T follicular helper cell (primary cell): ENCODE measurements around the gene SLC16A7.
"Not testable (repeated sequence)": the region's sequence is repeated elsewhere in the genome, so short reads cannot be mapped to it uniquely, and the experiment has no call there.

Experiments used
- DNase-seq: peaks from one replicate; pipeline ENCODE4 v3.0.0-alpha.2; 2020; ENCODE audit warnings: low read depth

SLC16A7 gene

DNA sequence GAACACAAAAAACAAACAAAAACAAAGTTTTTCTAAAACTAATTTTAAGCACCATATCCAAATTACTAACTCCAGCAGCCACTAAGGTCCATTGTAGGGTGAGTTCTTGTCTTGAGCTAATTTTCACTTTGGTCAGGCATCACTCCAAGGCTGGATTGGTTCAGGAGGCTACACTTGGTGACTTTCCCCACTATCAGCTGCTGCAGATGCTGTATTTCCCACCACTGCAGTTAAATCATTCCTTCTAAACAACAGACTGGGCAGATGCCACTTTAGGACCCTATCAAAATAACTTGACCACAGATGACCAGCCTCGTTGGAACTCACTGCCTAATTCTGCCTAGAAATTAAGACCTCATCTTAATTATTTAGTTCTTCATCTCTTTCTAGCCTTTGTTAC, 140.5 kb downstream of the SLC16A7 start:
- DNase-seq: no peak

DNA sequence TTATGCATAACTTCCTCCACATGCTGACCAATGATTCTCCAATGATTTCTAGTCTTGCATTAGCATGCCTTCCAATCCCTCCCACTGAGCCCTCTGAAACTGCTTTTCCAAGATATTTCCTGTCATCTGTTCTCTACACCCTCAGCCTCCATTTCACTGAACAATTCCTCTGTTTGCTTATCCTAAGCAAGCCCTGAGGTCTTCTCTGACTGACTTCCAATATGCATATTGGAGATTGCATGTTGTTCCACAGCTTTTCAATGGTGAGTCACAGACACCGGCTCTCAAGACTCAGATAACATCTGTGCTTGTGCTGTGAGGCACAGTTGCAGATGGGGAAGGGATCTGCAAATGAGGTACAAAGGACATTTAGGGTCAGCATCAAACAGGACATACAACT, 141.0 kb downstream of the SLC16A7 start:
- no peak for DNase-seq

DNA sequence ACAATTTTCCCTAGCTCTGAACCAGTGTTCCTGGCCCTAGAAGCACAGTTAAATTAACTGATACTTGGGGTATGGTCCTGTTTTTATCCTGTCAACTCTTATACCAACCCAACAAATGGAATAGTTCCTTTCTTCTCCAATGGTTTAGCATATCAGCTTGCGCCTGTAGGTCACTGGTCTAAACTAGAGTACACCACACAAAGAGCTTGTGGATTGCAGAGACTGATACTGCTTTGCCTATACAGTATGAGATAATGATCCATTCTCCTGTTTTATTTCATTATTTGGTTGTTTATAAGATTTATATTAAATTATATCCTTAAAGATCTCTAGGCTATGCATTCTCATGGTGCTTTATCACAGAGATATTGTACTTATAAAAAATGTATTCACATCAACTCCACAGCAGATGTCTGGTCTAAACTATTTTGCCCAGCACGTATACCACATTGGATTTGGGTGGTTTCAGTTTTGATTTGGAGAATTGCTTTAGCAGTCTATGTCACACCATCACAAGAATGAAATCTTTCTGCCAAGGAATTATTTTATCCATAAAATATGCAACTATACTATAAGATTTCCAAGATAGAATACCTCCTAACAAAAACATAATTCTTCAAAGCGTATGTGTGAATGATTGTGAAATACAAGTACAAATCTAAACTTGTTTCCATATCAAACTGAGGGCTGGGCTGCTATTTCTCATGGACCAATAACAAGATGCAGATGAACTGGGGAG, 142.1 kb downstream of the SLC16A7 start:
- DNase-seq: no peak

DNA sequence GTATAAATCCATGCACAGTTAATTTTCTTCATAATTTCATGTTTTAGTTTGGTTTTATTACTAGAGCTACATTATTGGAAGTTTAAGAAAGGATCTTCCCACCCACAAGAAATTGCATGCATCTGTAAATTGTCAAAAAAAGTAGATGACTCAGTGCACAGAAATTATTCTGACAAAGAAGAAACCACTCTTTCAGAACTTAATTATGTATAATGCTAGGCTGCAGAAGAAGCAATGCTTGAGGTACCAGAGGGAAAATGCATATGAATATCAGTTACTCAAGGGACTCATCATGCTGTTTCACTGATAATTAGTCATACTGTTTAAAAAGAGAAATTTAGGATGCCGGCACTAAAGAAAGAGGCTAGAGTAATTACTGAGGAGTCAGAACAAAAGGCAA, 147.0 kb downstream of the SLC16A7 start:
- DNase-seq: no peak

DNA sequence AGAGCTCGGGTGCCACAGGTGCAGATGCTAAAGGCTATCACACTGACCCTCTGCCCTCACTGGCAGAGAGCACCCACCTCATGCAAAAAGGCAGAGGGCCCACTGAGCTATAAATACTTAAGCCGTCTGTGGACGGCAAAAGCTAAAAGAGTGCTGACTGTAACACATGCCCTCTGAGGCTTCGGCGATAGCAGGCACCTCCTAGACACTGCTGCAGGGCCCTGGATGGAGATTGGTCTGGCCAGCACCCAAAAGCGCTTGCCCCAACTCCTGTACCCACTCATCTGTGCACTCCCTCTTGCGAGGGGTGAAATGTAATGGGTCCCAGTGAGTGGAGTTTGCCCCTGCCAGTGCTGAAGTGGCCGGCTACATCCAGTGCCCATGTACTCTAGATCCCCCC, 148.7 kb downstream of the SLC16A7 start:
- no peak for DNase-seq

DNA sequence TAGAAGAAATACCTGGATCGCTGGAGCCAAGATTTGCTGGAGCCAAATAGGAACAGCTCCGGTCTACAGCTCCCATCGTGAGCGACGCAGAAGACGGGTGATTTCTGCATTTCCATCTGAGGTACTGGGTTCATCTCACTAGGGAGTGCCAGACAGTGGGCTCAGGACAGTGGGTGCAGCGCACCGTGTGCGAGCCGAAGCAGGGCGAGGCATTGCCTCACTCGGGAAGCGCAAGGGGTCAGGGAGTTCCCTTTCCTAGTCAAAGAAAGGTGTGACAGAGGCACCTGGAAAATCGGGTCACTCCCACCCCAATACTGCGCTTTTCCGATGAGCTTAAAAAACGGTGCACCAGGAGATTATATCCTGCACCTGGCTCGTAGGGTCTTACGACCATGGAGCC, 155.3 kb downstream of the SLC16A7 start:
- DNase-seq: not testable (repeated sequence)

DNA sequence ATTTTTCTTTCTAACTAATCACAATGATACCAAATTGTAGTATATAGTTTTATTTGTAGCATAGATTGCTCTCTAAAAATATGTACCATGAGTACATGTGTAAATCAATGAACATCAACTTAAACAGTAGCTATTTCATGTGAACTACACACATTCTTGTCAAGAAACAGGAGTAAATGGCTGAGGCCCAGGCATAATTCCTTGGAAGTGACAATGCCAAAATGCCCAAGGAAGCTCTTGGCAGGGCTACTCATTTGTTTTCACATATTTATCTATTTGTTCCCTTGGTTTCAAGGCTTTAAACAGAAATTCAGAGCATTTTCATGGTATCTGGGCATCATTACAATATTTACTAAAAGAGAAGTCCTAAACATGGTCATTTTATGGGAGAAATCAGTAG, 165.7 kb downstream of the SLC16A7 start:
- no peak for DNase-seq

DNA sequence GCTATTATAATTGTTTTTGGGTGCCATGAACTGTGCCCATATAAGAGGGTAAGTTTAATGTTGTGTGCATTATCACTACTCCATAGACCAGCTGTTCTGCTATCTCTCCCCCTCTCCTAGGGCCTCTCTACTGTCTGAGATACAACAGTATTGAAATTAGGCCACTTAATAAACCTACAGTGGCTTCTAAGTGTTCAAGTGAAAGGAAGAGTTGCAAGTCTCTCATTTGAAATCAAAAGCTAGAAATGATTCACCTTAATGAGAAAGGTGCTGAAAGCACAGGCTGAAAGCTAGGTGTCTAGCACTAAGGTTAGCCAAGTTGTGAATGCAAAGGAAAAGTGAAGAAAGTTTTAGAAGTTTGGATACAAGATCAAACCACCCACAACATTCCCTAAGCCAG, 168.0 kb downstream of the SLC16A7 start:
- no peak for DNase-seq

DNA sequence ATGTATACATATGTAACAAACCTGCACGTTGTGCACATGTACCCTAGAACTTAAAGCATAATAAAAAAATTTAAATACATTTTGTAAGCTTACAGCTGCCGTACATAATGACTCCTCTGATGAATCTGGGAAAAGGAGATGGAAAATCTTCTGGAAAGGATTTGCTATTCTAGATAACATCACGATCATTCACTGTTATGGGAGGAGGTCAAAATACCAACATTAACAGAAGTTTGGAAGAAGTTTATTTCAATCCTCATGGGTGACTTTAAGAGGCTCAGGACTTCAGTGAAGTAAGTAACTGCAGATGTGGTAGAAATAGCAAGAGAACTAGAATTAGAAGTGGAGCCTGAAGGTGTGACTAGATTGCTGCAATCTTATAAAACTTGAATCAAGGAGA, 172.2 kb downstream of the SLC16A7 start:
- no peak for DNase-seq

DNA sequence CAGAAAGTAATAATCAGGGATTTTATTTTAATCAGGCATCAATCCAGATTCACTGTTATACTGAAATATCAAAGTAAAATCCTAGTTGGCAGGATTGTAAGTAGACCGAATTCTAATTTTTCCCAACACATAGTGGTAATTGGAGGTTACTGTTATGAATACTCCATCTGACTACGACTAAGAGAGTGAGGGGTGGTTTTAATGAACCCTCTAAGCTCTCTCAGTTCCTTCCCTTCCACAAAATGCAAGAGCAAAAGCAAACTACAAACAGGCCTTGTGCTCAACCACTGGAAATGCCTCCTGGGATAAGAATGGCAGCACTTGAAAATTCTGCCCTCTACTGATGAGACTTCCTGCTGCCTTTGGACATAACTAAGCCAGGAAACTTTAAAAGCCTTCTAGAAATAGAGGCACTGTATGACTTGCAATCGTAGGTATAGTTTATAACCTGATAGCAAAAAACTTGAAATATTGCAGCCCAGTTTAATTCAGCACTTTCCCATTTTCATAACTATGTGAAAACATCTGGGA, 184.8 kb downstream of the SLC16A7 start:
- DNase-seq: no peak

DNA sequence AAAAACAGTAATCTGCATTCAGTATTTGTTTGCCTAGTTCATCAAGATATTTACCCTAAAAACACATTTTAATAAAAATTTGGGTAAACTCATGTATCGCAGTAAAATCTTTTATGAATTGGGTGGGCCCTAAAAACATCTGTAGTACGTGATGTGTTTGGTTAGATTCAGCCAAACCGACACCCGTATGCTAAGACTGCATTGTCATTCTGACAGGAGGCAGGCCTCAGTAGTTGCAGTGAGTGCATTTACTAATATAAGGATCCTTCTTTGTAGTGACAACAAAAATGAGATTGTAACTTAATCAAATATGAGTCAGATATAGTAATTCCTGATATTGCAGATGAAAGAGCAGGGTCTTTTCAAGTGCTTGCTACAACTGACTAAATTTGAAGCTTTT, 191.8 kb downstream of the SLC16A7 start:
- DNase-seq: no peak

DNA sequence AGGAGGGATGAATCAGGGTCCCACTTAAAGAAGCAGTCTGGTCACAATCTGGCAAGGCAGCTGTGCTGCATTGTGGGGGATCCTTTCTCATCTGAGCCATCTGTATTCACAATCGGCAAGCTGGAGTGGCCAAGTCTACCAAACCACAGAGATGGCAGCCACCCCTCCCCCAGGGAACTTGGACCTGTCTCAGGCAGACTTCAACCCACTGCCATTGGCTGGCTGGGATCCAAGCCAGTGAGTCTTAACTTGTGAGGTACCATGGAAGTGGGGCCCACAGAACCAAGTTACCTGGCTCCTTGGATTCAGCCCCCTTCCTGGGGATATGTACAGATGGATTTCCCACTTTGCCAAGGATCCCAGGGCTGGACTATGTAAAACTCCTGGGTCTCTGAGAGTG, 196.8 kb downstream of the SLC16A7 start:
- DNase-seq: no peak

DNA sequence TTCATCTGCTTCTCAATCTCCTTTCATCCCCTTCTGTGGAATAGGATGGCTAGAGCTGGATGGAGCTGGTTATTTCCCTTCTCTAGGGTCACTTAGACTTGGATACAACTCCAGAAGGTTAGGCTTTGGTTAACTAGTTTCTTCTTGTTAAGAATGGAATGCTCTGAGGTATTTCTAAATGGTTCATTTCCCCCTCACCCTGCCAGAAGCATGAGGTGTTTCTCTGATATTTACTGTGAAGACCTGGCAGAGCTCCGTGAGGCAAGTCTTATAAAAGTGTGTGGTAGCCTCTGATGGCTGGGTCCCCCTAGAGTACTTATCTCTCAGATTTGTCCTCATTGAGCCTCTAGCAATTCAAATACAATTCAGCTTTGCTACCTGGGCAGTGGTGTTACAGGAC, 207.9 kb downstream of the SLC16A7 start:
- no peak for DNase-seq

DNA sequence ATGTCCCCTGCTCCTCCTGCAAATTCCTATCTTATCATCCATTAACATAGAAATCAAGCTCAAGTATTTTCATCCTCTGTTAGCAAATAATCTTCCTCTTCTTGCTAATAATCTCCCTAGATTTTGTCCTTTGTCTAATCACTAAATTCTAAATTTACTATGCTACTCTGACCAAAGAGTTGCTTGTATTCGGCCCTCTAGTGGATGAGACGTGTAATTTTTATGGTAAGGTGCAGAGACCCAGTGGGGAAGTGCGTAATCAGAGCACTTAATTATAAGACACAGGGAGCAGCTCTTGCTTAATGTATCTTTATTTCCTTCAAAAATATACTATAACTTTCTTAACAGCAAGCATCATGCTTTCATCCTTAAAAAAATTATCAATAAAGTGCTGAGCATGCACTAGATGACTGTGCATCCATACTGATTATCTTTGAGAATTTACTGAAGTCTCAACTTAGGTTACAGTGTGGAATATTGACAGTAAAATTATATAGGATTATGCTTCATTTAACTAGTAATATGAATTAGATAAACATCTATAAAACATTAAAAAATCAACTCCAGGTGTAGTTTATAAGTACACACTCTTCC, 212.6 kb downstream of the SLC16A7 start:
- DNase-seq: no peak

DNA sequence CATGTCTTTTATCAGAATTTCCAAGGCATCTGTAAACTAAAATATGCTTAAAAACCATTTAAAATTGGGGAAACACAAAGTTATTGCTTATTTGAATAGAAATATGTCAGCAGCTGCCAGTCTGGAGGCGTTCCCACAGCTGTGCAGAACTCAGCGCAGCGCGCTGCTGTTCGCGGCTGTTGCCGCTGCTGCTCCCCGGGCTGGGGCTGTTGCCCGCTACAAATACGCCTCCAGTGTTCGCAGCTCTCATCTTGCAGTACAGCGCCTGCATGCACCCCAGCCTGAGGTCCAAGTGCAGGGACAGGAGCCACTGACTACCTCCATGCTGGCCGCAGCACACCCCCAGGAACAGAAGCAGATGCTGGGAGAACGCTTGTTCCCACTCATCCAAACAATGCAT, 216.2 kb downstream of the SLC16A7 start:
- DNase-seq: no peak

DNA sequence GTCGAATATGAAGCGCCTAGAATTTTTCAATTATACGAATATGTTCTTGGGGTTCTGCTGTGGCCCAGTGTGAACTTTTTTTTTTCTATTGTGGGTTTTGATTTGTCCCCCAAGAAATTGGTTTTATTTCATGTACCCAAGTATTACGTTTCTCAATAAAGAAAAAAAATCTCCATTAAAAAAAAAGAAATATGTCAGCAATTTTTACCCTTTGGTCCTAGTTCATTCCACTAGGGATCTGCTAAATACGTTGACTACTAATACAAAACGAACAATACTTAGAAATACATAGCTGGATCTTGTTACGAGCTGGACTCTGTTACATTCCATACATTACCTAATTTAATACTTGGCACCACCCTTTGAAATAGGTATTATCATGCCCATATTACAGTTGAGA, 216.9 kb downstream of the SLC16A7 start:
- DNase-seq: no peak

DNA sequence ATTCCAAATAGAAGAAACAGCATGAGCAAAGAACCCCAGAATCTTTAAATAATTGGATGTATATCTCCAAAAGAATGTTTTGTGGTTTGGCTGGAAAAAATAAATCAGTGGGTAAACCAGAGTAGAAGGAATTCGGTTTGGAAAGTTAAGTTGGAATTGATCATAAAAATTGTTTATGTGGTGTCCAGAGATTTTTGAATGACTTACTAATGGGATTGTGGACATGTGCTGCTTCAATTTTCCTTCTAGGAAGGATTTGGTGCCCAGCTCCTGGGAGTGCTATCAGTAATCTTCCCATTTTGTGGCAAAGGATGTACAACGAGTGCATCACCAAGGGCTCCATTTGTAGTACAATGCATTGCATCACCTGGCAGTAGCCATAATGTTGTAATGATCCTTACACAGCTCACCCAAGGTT, 224.8 kb downstream of the SLC16A7 start:
- DNase-seq: no peak

DNA sequence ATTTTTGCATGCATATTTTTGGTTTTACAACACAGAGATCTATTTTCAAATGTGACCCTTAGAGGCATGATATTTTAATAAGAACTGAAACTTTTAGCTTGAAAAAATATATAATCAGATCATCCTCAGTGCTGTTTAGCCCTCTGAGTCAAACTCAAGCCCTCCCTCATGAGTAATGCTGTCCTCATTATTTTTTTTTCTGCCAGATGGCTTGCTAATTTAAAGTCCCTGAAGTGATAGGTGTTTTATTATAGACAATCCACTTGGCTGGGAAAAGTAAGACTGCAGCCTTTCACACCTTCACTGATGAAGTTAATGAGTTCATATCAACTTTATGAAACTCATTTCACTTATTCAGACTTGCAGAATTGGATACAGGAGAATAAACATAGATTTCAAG, 227.7 kb downstream of the SLC16A7 start:
- DNase-seq: no peak

DNA sequence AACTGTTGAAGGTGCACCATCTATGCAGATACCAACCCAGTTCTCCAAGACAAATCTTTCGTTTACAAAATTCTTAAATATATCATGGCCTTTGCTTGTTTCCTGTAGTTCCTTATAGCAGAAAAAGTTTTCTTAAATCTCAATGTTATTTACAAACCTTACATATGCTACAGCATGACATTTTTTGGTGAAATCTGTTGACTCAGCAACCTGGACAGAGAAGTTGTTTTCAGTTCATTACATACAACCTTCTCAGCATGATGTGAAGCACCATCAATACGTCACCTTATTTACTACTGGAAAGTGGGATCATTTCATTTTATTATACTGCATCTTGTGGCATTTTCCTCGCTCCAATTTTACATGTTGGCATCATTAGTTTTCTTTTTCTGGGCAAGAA, 231.9 kb downstream of the SLC16A7 start:
- DNase-seq: no peak

DNA sequence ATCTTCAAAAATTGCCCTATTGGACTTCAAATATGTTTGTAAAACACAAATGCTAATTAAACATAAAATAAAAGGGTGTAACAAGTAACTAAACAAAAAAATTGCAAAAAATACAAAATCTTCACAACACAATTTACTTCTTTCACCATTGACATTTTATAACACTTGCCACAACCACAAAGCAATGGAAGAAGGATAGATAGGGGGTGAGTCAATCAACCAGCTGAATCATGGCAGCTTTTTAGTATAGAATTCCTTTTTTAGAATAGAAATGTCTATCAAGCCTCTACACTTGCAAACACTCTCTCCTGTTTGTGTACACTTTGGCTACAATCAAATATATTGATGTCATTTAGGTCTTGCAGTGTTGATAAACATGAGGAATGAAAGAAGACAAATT, 232.7 kb downstream of the SLC16A7 start:
- no peak for DNase-seq

DNA sequence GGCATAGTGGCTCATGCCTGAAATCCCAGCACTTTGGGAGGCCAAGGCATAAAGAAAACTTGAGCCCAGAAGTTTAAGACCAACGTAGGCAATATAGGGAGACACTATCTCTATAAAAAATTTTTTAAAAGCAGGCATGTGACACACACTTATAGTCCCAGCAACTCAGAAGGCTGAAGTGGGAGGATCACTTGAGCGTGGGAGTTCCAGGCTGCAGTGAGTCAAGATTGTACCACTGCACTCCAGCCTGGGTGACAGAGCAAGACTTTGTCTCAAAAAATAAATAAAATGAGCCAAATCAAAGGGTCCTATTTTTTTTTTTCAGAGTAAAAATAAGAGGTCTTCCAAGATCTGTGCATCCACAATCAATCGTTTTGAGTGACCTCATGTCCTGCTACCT, 237.6 kb downstream of the SLC16A7 start:
- no peak for DNase-seq

DNA sequence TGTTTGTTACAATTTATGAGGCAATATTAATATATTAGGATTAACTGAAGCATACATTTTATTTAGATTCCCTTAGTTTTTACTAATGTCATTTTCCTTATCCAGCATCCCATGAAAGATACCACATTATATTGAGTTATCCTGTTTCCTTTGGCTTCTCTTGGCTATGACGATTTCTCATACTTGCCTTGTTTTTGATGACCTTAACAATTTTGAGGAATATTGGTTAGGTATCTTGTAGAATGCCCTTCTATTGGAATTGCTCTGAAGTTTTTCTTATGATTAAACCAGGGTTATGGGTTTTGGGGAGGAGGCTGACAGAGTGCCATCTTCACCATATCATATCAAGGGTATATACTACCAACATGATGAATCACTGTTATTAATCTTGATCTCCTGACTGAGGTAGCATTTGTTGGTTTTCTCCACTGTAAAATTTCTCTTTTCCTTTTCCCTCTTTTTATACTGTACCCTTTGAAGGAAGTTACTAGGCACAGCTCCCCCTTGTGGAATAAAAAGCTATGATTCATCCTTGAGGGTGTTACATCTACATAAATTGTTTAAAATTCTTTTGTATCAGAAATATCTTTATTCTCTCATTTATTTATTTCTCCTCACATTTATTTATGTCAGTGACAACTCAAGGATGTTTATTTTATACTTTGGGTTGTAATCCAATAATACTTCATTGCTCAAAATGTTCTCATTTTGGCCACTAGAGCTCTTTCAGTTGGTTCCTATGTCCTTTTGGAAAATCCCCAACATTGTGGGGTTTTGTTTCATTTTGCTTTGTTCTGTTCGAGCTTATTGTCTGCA, 239.0 kb downstream of the SLC16A7 start:
- DNase-seq: no peak
